Rectal smooth muscle tissue (tissue), 1 donor: ENCODE results near the gene MXD3.
"Not testable (repeated sequence)": the region's sequence is repeated elsewhere in the genome, so short reads cannot be mapped to it uniquely, and the experiment has no call there.

Experiments used
- H3K27ac ChIP-seq: one replicate; pipeline ENCODE4 v1.7.0; 2013; ENCODE audit warnings: low read depth, low read length, inconsistent platforms
- H3K27me3 ChIP-seq: one replicate; pipeline ENCODE4 v1.7.0; 2013; ENCODE audit warnings: low read length; ENCODE audit not compliant: control insufficient read depth, insufficient read depth
- H3K36me3 ChIP-seq: one replicate; pipeline ENCODE4 v1.7.0; 2013; ENCODE audit warnings: low read length; ENCODE audit not compliant: control insufficient read depth, insufficient read depth
- H3K4me1 ChIP-seq: one replicate; pipeline ENCODE4 v1.7.0; 2013; ENCODE audit warnings: low read length; ENCODE audit not compliant: control insufficient read depth, insufficient read depth
- H3K4me3 ChIP-seq: one replicate; pipeline ENCODE4 v1.7.0; 2013; ENCODE audit warnings: low read length
- H3K9ac ChIP-seq: one replicate; pipeline ENCODE4 v1.7.0; 2013; ENCODE audit warnings: low read length

Gene MXD3

GRCh38 chr5:177258711-177259110 lies 53.0 kb downstream of the MXD3 start:
- H3K4me1 ChIP-seq, H3K27me3 ChIP-seq, H3K9ac ChIP-seq, H3K4me3 ChIP-seq, H3K27ac ChIP-seq: not testable (repeated sequence)
- peaks cover 16% of the 10 kb centered on the region for H3K36me3 ChIP-seq
